NCI-H2029 (cell line): ENCODE results near the gene DNMBP.
"Not testable (repeated sequence)": the region's sequence is repeated elsewhere in the genome, so short reads cannot be mapped to it uniquely, and the experiment has no call there.

ENCODE experiments used
- DNase-seq: peaks from one replicate; lab custom pipeline; 2025; lab: John Stamatoyannopoulos, UW

Gene DNMBP

GRCh38 chr10:99917963-99918825 lies 91.6 kb downstream of the DNMBP start:
- DNase-seq: no peak

DNA sequence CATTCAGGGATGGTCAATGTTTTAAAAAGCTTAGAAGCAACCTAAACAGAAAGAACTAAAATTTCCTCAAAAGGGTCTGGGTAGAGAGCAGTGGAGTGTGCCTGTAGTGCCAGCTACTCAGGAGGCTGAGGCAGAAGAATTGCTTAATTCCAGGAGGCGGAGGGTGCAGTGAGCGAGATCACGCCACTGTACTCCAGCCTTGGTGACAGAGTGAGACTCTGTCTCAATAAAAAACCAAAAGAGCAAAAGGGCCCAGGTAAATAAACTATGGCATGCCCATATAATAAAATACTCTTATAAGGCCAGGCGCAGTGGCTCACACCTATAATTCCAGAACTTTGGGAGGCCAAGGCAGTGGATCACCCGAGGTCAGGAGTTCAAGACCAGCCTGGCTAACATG lies 93.0 kb downstream of the DNMBP start:
- DNase-seq: no peak

DNA sequence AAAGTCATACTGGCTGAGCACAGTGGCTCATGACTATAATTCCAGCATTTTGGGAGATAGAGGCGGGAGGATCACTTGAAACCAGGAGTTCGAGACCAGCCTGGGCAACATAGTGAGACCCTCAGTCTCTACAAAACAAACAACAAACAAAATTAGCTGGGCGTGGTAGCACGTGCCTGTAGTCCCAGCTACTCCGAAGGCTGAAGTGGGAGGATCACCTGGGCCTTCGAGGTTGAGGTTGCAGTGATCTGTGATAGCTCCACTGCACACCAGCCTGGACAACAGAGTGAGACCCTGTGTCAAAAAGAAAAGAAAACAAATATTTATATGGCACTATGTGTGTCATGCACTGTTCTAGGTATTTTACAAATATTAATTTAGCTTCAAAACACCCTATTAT lies 94.3 kb downstream of the DNMBP start:
- no peak for DNase-seq

GRCh38 chr10:99914236-99914635 lies 95.5 kb downstream of the DNMBP start:
- DNase-seq: no peak

DNA sequence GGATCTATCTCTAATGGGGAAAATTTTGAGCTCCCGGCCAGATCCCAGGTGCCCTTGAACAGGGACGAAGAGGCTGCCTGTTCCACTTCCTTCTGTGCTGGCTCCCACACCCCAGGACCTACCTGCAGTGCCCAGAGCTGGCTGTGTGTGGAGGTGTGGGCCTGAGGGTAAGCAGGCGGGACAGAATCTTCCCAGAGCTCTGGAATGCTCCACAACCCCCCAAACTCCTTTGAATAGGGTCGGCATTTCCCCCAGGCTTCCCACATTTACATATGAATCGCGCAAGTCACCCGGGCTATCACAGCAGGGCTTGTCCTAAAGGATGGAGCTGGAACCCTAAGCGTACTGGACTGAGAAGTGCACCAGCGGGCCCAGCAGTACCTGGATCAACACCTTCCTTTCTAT lies 95.9 kb downstream of the DNMBP start:
- DNase-seq: no peak

GRCh38 chr10:99912041-99912440 lies 97.7 kb downstream of the DNMBP start:
- no peak for DNase-seq

DNA sequence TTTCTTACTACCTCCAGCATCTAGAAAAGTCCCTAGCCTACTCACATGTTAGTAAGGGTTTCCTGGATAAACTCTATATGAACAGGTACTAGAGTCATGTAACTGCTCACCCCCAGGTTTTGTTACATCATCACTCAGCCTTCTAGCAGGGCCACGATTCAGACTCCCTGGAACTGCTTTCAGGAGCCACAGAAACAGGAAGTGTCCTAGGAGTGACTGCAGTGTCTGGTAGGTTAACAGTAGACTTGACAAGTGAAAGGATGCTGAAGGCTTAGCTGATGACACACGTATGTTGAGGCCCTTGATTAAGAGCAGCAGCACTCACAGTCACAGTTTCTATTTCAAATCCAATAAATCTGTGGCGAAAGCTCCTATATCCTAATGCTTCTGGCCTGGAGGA lies 101.2 kb downstream of the DNMBP start:
- DNase-seq: no peak

DNA sequence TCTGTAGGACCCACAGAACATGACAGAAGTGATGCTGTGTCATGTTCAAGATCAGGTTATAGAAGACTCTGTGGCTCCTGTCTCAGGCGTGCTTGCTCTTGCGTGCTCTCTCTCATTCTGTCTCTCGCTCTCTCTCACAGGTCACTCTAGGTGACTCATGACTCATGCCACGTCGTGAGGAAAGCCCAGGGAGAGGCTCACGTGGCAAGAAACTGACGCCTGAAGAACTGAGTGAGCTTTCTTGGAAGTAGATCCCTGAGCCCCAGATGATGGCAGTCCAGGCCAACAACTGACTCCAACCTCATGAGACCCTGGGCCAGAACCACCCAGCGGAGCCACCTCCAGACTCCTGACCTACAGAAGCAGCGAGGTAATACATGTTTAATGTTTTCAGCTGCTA lies 103.3 kb downstream of the DNMBP start:
- DNase-seq: no peak

GRCh38 chr10:99905971-99906370 lies 103.8 kb downstream of the DNMBP start:
- no peak for DNase-seq

DNA sequence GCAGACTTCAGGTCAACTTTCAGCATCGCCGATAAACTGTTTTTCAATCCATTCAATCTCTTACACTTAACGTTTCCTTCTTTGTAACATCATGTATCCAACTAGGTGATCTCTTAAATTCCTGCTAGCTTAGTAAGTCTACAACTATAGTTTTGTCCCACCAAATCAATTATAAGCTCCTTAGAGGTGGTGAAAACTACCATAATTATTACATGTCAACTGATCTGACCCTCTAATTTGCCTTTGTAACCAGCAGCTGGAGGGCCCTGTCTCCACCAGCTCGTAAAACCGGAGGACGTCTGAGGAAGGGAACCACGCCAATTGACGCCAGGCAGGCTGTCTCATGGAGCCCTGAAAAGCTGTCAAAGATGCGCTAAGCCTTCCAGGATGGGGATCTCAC lies 113.9 kb downstream of the DNMBP start:
- DNase-seq: no peak

GRCh38 chr10:99895066-99895465 lies 114.7 kb downstream of the DNMBP start:
- DNase-seq: not testable (repeated sequence)

GRCh38 chr10:99894613-99895012 lies 115.1 kb downstream of the DNMBP start:
- DNase-seq: no peak

DNA sequence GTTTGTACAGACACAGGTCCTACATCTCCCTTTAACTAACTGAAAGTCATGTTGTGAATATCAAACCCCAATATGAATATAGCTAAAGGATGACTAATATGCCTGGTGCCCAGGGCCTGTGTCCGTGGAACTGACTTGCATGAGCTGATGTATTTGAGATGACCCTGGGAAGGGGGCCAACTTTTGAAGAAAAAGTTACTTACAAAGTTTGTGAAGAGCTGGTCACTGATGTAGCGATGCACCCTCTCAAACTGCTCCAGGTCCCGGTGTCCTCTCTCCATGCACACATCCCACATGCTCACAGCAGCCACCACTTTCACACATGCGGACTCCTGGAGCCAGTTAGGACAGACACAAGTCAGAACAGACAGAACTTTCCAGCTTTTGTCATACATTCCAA lies 121.1 kb downstream of the DNMBP start:
- DNase-seq: no peak

GRCh38 chr10:99883523-99883922 lies 126.2 kb downstream of the DNMBP start:
- DNase-seq: no peak

- no peak for DNase-seq
Measured at GRCh38 chr10:99881371-99881770, 128.4 kb downstream of the DNMBP start.

DNA sequence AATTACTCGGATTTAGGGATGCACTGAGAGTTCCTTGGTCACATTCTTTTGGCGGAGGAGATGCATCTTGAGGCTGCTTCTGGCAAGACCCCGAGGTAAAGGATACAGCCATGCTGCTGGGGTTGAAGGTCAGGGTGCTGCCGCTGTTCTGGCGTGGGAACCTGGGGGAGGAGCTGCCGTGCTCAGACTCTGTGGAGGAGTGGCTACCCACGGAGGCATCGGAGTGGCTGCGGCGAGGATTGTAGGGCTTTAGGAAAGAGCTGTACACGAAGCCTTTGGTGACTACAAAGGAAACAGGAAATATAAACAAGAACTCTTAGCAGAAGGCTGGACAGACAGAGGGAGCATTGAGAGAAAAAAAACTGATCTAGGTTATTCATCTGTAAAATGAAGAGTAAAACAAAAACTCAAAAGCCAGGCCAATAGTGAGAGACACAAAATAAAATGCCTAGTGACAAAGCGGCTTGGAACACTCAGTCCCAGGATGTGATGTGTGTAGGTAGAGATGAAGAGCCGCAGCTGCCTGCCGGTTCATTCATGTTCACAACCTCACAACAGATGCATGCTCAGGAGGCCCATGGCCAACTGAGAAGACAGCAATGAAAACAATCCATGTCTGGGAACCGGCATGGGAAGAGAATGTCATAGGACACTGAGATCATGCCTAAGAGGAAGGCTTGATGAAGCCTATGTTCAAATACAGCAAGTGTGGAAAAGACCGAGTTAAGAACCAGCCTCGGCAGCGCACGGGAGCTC lies 129.5 kb downstream of the DNMBP start:
- no peak for DNase-seq

GRCh38 chr10:99875473-99875872 lies 134.3 kb downstream of the DNMBP start:
- DNase-seq: no peak

GRCh38 chr10:99874341-99875085 lies 135.2 kb downstream of the DNMBP start:
- DNase-seq: no peak

- no peak for DNase-seq
Measured at GRCh38 chr10:99873846-99874245, 135.9 kb downstream of the DNMBP start.

GRCh38 chr10:99872367-99873162 lies 137.2 kb downstream of the DNMBP start:
- DNase-seq: peak; percentile 25

DNA sequence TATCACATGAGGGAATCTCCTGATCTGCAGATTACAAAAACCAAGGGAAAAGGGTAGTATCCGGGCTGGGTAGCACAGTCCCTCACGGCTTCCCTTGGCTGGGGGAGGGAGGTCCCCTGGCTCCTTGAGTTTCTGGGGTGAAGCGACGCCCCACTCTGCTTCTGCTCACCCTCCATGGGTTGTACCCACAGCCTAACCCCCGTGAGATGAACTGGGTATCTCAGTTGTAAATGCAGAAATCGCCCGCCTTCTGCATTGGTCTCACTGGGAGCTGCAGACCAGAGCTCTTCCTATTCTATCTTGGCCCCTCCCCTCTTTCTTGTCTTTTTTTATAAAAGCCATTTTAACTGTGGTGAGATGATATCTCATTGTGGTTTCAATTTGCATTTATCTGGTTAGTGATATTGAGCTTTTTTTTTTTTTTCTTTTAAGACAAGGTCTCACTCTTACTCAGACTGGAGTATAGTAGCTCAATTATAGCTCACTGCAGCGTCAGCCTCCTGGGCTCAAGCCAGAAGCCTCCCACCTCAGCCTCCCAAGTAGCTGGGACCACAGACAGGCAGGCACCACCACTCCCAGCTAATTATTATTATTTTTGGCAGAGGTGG lies 139.5 kb downstream of the DNMBP start:
- no peak for DNase-seq
